ENCODE results near the gene MCL1. TPM values are rescaled to one million over a fixed set of nuclear protein-coding genes. Genes with fewer than 3 reads are reported as not detected.
"Not testable (repeated sequence)": the region's sequence is repeated elsewhere in the genome, so short reads cannot be mapped to it uniquely, and the experiment has no call there.

MCL1 gene
- total RNA-seq, 1 donor from 2014 or later: 255 TPM

DNA sequence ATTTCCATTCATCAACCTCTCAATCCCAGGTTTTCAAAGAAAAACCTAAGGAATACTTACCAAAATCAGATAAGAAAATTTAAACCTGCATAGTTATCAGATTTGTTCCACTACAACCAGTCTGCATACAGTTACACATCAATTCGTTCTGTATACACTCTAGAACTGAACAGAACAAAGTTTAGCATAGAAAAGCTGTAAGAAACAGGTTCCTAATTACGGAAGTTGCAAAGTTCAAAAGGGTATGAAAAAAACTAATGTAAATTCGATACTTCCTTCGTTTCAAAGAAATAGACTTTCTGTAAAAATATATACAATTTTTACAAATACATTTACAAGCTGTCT lies 3.1 kb downstream of the MCL1 start:
- DNase-seq (ENCODE audit: low spot score): no peak
- Mint-ChIP-seq H3K4me3 (ENCODE audit: unreplicated experiment) (peak overlapping the region; percentile 92), H3K27me3 (ENCODE audit: low read depth) (no peaks in the 10 kb centered on the region), H3K9me3 (ENCODE audit: low read depth) (no peaks in the 10 kb centered on the region), H3K4me1 (ENCODE audit: low read depth) (peaks cover 68% of the 10 kb centered on the region), H3K27ac (ENCODE audit: unreplicated experiment) (peak overlapping the region; percentile 97), H3K36me3 (ENCODE audit: low read depth) (peaks cover 60% of the 10 kb centered on the region)
- TF ChIP-seq, protein P1, sequence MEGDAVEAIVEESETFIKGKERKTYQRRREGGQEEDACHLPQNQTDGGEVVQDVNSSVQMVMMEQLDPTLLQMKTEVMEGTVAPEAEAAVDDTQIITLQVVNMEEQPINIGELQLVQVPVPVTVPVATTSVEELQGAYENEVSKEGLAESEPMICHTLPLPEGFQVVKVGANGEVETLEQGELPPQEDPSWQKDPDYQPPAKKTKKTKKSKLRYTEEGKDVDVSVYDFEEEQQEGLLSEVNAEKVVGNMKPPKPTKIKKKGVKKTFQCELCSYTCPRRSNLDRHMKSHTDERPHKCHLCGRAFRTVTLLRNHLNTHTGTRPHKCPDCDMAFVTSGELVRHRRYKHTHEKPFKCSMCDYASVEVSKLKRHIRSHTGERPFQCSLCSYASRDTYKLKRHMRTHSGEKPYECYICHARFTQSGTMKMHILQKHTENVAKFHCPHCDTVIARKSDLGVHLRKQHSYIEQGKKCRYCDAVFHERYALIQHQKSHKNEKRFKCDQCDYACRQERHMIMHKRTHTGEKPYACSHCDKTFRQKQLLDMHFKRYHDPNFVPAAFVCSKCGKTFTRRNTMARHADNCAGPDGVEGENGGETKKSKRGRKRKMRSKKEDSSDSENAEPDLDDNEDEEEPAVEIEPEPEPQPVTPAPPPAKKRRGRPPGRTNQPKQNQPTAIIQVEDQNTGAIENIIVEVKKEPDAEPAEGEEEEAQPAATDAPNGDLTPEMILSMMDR (IDR thresholded peaks at IDR 0.05): no peak

DNA sequence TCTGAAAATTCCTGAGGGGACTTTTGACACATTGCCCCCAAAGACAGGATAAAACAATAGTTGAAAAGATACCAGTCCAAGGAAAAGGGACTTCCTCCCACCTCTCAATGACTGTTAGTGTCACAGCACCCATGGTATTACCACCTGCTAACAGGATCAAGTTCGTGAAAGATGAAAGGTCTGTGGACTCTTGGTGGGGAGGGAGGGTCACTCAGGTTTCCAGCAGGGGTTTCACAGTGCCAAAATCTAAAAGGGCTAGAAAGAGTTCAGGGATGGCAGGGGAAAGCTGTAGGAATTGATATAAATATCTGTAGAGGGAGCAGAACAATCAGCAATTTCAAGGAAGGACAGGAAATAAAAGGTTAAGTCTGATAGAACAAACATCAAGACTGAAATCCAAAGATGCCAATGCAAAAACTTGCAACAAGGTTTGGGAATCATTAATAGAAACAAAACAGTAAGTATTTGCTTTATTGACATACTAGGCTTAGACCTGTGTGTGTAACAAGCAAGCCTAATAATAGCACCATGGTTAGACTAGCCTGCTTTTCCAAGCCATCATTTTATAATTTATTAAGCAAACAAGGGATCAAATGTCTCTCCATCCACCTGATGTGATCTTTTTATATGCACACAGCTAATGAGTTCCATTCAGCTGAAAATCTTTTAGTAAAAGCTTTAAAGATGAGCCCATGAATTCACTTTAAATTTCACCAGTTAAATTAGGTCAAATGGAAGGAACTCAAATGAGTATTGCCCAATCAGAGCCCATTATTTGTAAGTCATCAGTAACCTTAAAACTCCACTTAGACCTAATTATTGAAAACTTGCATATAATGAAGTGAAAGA lies 3.7 kb downstream of the MCL1 start:
- Mint-ChIP-seq H3K4me1 (ENCODE audit: low read depth) (peaks cover 70% of the 10 kb centered on the region), H3K27me3 (ENCODE audit: low read depth) (no peaks in the 10 kb centered on the region), H3K36me3 (ENCODE audit: low read depth) (peaks cover 60% of the 10 kb centered on the region), H3K27ac (ENCODE audit: unreplicated experiment) (peak overlapping the region; percentile 97), H3K4me3 (ENCODE audit: unreplicated experiment) (peak overlapping the region; percentile 92), H3K9me3 (ENCODE audit: low read depth) (no peaks in the 10 kb centered on the region)
- TF ChIP-seq, protein P1 (IDR thresholded peaks at IDR 0.05): no peak
- no peak for DNase-seq (ENCODE audit: low spot score)

DNA sequence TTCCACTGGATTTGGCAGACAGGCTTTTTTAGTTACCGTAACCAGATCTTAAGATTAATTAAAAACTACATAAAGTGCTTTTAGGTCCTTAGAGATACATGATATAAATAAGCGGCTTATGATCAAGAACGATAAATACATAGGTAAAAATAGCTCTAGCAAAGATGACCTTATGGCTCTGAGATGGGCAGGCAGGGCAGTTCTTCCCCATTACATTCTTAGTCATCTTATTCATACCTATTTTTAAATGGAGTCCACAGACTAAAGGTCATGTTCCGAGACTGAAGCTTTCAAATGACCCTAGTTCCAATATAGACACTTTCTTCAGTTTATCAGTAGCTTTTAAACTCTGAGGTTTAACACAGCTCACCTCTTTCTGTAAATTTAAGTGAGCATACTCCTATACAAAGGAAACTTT lies 4.3 kb downstream of the MCL1 start:
- Mint-ChIP-seq H3K4me1 (ENCODE audit: low read depth) (peaks cover 70% of the 10 kb centered on the region), H3K27me3 (ENCODE audit: low read depth) (no peaks in the 10 kb centered on the region), H3K9me3 (ENCODE audit: low read depth) (no peaks in the 10 kb centered on the region), H3K36me3 (ENCODE audit: low read depth) (peaks cover 61% of the 10 kb centered on the region), H3K27ac (ENCODE audit: unreplicated experiment) (peak overlapping the region; percentile 97), H3K4me3 (ENCODE audit: unreplicated experiment) (peak overlapping the region; percentile 92)
- TF ChIP-seq, protein P1 (IDR thresholded peaks at IDR 0.05): no peak
- no peak for DNase-seq (ENCODE audit: low spot score)

DNA sequence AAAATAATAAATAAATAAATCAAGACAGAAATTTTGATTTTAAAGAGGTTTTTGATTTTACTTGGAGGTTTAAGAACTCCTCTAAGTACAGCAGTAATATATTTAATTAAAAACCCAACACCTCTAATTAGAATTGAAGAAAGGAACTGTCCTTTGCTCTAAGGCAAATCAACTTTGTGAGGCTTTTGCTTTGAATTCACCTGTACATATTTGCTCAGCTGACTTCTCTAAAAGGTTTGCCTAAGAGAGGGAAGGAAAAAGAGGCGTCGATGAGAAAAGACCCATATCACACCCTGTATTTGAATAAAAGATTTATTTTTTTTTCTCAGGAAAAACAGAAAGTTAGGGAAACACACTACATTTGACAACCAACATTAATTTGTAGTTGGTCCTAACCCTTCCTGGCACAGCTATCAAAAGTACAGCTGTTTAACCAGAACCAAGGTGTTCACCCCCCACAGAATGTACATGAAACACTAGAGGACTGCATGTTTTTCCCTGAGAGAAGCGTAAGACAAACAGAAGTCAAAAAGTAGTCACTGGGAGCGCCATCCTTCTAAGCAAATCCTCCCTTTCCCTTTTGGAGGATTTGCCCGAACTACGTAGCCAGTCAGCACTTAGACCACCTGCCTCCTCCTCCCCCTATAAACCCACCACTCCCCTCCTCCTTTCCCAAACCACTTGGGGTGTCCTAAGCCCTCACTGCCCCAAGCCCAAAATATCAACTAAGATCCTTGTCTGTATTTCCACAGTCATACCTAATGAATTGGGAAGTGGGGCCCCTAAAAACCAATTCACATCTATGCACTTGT lies 4.9 kb downstream of the MCL1 start:
- H3K4me1 Mint-ChIP-seq (ENCODE audit: low read depth): peaks cover 73% of the 10 kb centered on the region

DNA sequence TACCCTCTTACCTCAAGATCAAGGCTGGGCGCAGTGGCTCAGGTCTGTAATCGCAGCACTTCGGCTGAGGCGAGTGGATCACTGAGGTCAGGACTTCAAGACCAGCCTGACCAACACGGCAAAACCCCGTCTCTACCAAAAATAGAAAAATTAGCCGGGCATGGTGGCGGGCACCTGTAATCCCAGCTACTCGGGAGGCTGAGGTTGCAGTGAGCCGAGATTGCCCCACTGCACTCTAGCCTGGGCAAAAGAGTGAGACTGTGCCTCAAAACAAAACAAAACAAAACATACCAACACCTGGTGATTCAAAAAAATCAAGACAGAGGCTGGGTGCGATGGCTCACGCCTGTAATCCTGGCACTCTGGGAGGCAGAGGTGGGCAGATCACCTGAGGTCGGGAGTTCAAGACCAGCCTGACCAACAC lies 5.8 kb downstream of the MCL1 start:
- H3K9me3 Mint-ChIP-seq (ENCODE audit: low read depth); DNase-seq (ENCODE audit: low spot score); H3K27me3 Mint-ChIP-seq (ENCODE audit: low read depth): not testable (repeated sequence)
- Mint-ChIP-seq H3K27ac (ENCODE audit: unreplicated experiment) (peak overlapping the region; percentile 97), H3K36me3 (ENCODE audit: low read depth) (peaks cover 58% of the 10 kb centered on the region), H3K4me3 (ENCODE audit: unreplicated experiment) (peak overlapping the region; percentile 92), H3K4me1 (ENCODE audit: low read depth) (peaks cover 81% of the 10 kb centered on the region)

More for the DNA sequence above, 4.9 kb downstream of the MCL1 start:
- TF ChIP-seq, protein P1 (IDR thresholded peaks at IDR 0.05): no peak
- no peaks in the 10 kb centered on the region for H3K9me3 Mint-ChIP-seq (ENCODE audit: low read depth)
- peaks cover 63% of the 10 kb centered on the region for H3K36me3 Mint-ChIP-seq (ENCODE audit: low read depth)
- H3K27ac Mint-ChIP-seq (ENCODE audit: unreplicated experiment): peak overlapping the region; percentile 97
- H3K27me3 Mint-ChIP-seq (ENCODE audit: low read depth): no peaks in the 10 kb centered on the region
- peak overlapping the region; percentile 92 for H3K4me3 Mint-ChIP-seq (ENCODE audit: unreplicated experiment)
- DNase-seq (ENCODE audit: low spot score): no peak

All from chondrocyte (in vitro differentiated cells).